Measurements from ENCODE around the gene METTL18.

The METTL18 gene

GRCh38 chr1:169784102-169784501 is 10.6 kb downstream of the METTL18 start:
- no peak for DNase-seq

GRCh38 chr1:169782596-169782995 is 12.1 kb downstream of the METTL18 start:
- DNase-seq: no peak

- no peak for DNase-seq
Measured at GRCh38 chr1:169779970-169780369, 14.7 kb downstream of the METTL18 start.

GRCh38 chr1:169779150-169779549 is 15.6 kb downstream of the METTL18 start:
- no peak for DNase-seq

- DNase-seq: no peak
Measured at GRCh38 chr1:169776440-169776839, 18.3 kb downstream of the METTL18 start.

GRCh38 chr1:169768161-169768560 is 26.5 kb downstream of the METTL18 start:
- no peak for DNase-seq

- DNase-seq: no peak
Measured at GRCh38 chr1:169765580-169766331, 29.0 kb downstream of the METTL18 start.

- DNase-seq: no peak
Measured at GRCh38 chr1:169764919-169765318, 29.8 kb downstream of the METTL18 start.

GRCh38 chr1:169762699-169763098 is 32.0 kb downstream of the METTL18 start:
- no peak for DNase-seq

- no peak for DNase-seq
Measured at GRCh38 chr1:169759038-169759437, 35.7 kb downstream of the METTL18 start.

GRCh38 chr1:169753549-169753948 is 41.2 kb downstream of the METTL18 start:
- no peak for DNase-seq

- DNase-seq: no peak
Measured at GRCh38 chr1:169750041-169750440, 44.7 kb downstream of the METTL18 start.

GRCh38 chr1:169746550-169746949 is 48.2 kb downstream of the METTL18 start:
- no peak for DNase-seq

- no peak for DNase-seq
Measured at GRCh38 chr1:169745015-169745861, 49.5 kb downstream of the METTL18 start.
